ENCODE measurements around the gene TIMM22.
"Not testable (repeated sequence)": the region's sequence is repeated elsewhere in the genome, so short reads cannot be mapped to it uniquely, and the experiment has no call there.

TIMM22 gene

GRCh38 chr17:969811-970355, 27.0 kb upstream of the TIMM22 start:
- Histone ChIP-seq H3K9me3 (replicated peaks; ENCODE audit: insufficient read depth, low read length) (no peaks in the 10 kb centered on the region), H3K79me2 (ENCODE audit: low read length) (no peaks in the 10 kb centered on the region), H3K4me2 (ENCODE audit: low read depth, low read length) (no peak overlapping the region), H3K9me2 (replicated peaks; ENCODE audit: insufficient read depth, low read length) (no peaks in the 10 kb centered on the region), H4K20me1 (ENCODE audit: insufficient read depth, low read length) (no peaks in the 10 kb centered on the region), H3K4me3 (ENCODE audit: low read length) (no peak overlapping the region), H3K27me3 (replicated peaks; ENCODE audit: insufficient read depth, low read length) (peaks cover 95% of the 10 kb centered on the region), H3K4me1 (ENCODE audit: low read length) (no peaks in the 10 kb centered on the region), H3F3A (ENCODE audit: insufficient read depth, low read length) (no peaks in the 10 kb centered on the region), H3K9ac (ENCODE audit: low read length) (no peak overlapping the region), H3K27ac (ENCODE audit: low read length) (no peak overlapping the region), H3K36me3 (replicated peaks; ENCODE audit: insufficient read depth, low read length) (no peaks in the 10 kb centered on the region), H2AFZ (ENCODE audit: low read length) (no peak overlapping the region)
- no peak for TF ChIP-seq EZH2phosphoT487 (IDR thresholded peaks at IDR 0.05; ENCODE audit: low read length)
- no peak for DNase-seq

- no peaks in the 10 kb centered on the region for H3K9me2 ChIP-seq (replicated peaks; ENCODE audit: insufficient read depth, low read length)
- no peaks in the 10 kb centered on the region for H3K36me3 ChIP-seq (replicated peaks; ENCODE audit: insufficient read depth, low read length)
- no peak overlapping the region for H3K4me2 ChIP-seq (ENCODE audit: low read depth, low read length)
- no peaks in the 10 kb centered on the region for H3F3A ChIP-seq (ENCODE audit: insufficient read depth, low read length)
- no peak overlapping the region for H3K4me3 ChIP-seq (ENCODE audit: low read length)
- H3K9ac ChIP-seq (ENCODE audit: low read length), result no peak overlapping the region
- H3K27me3 ChIP-seq (replicated peaks; ENCODE audit: insufficient read depth, low read length), result peaks cover 95% of the 10 kb centered on the region
- no peaks in the 10 kb centered on the region for H3K4me1 ChIP-seq (ENCODE audit: low read length)
- TF ChIP-seq EZH2 (optimal IDR thresholded peaks at IDR 0.05; ENCODE audit: low read depth, low read length) (no peak), CTCF (IDR thresholded peaks at IDR 0.05; ENCODE audit: low read length) (no peak), EZH2phosphoT487 (IDR thresholded peaks at IDR 0.05; ENCODE audit: low read length) (no peak)
- DNase-seq, result no peak
- no peaks in the 10 kb centered on the region for H3K79me2 ChIP-seq (ENCODE audit: low read length)
- no peak overlapping the region for H2AFZ ChIP-seq (ENCODE audit: low read length)
- H3K9me3 ChIP-seq (replicated peaks; ENCODE audit: insufficient read depth, low read length), result no peaks in the 10 kb centered on the region
- no peaks in the 10 kb centered on the region for H4K20me1 ChIP-seq (ENCODE audit: insufficient read depth, low read length)
- H3K27ac ChIP-seq (ENCODE audit: low read length), result no peak overlapping the region
These were observed 26.6 kb upstream of the TIMM22 start for GRCh38 chr17:970364-970763.

- not testable (repeated sequence) for H3K9me3 ChIP-seq (replicated peaks; ENCODE audit: insufficient read depth, low read length); H3K4me2 ChIP-seq (ENCODE audit: low read depth, low read length); H3K9me2 ChIP-seq (replicated peaks; ENCODE audit: insufficient read depth, low read length); H3K9ac ChIP-seq (ENCODE audit: low read length); H3K4me1 ChIP-seq (ENCODE audit: low read length); H3K27ac ChIP-seq (ENCODE audit: low read length); H2AFZ ChIP-seq (ENCODE audit: low read length); H3K4me3 ChIP-seq (ENCODE audit: low read length); H4K20me1 ChIP-seq (ENCODE audit: insufficient read depth, low read length); DNase-seq; H3F3A ChIP-seq (ENCODE audit: insufficient read depth, low read length); H3K79me2 ChIP-seq (ENCODE audit: low read length); H3K36me3 ChIP-seq (replicated peaks; ENCODE audit: insufficient read depth, low read length)
- peaks cover 97% of the 10 kb centered on the region for H3K27me3 ChIP-seq (replicated peaks; ENCODE audit: insufficient read depth, low read length)
These were observed 25.1 kb upstream of the TIMM22 start for GRCh38 chr17:971861-972260.

GRCh38 chr17:973053-973452, 23.9 kb upstream of the TIMM22 start:
- Histone ChIP-seq H3K4me3 (ENCODE audit: low read length) (no peak overlapping the region), H3K27ac (ENCODE audit: low read length) (no peak overlapping the region), H3K36me3 (replicated peaks; ENCODE audit: insufficient read depth, low read length) (no peaks in the 10 kb centered on the region), H3K4me1 (ENCODE audit: low read length) (no peaks in the 10 kb centered on the region), H3K9me3 (replicated peaks; ENCODE audit: insufficient read depth, low read length) (no peaks in the 10 kb centered on the region), H3K4me2 (ENCODE audit: low read depth, low read length) (no peak overlapping the region), H3F3A (ENCODE audit: insufficient read depth, low read length) (no peaks in the 10 kb centered on the region), H4K20me1 (ENCODE audit: insufficient read depth, low read length) (no peaks in the 10 kb centered on the region), H3K9ac (ENCODE audit: low read length) (no peak overlapping the region), H2AFZ (ENCODE audit: low read length) (no peak overlapping the region), H3K9me2 (replicated peaks; ENCODE audit: insufficient read depth, low read length) (no peaks in the 10 kb centered on the region), H3K27me3 (replicated peaks; ENCODE audit: insufficient read depth, low read length) (peaks cover 97% of the 10 kb centered on the region), H3K79me2 (ENCODE audit: low read length) (no peaks in the 10 kb centered on the region)
- no peak for DNase-seq
- TF ChIP-seq EZH2phosphoT487 (IDR thresholded peaks at IDR 0.05; ENCODE audit: low read length), result no peak
- TF ChIP-seq EZH2 (optimal IDR thresholded peaks at IDR 0.05; ENCODE audit: low read depth, low read length), result no peak
- TF ChIP-seq CTCF (IDR thresholded peaks at IDR 0.05; ENCODE audit: low read length), result no peak

- H3K27ac ChIP-seq (ENCODE audit: low read length); H4K20me1 ChIP-seq (ENCODE audit: insufficient read depth, low read length); H3K79me2 ChIP-seq (ENCODE audit: low read length); H3K4me3 ChIP-seq (ENCODE audit: low read length); H3K9me2 ChIP-seq (replicated peaks; ENCODE audit: insufficient read depth, low read length); H3K4me1 ChIP-seq (ENCODE audit: low read length); H3F3A ChIP-seq (ENCODE audit: insufficient read depth, low read length); H2AFZ ChIP-seq (ENCODE audit: low read length); H3K9ac ChIP-seq (ENCODE audit: low read length); H3K4me2 ChIP-seq (ENCODE audit: low read depth, low read length); DNase-seq; H3K36me3 ChIP-seq (replicated peaks; ENCODE audit: insufficient read depth, low read length); H3K9me3 ChIP-seq (replicated peaks; ENCODE audit: insufficient read depth, low read length): not testable (repeated sequence)
- peaks cover 88% of the 10 kb centered on the region for H3K27me3 ChIP-seq (replicated peaks; ENCODE audit: insufficient read depth, low read length)
These were observed 22.2 kb upstream of the TIMM22 start for GRCh38 chr17:974778-975177.

Data from MM.1S (cell line).